GM18858 (cell line): Measurements from ENCODE around the gene FLT3.
A peak's percentile ranks its signal among the peaks of the same experiment; 100 is the strongest.
"Not testable (repeated sequence)": the region's sequence is repeated elsewhere in the genome, so short reads cannot be mapped to it uniquely, and the experiment has no call there.

Experiments used
- ATAC-seq: cut with Tn5 transposase; IDR thresholded peaks from one replicate; pipeline ENCODE4 v1.9.1; 2021; ENCODE audit not compliant: unreplicated experiment

FLT3 gene

DNA sequence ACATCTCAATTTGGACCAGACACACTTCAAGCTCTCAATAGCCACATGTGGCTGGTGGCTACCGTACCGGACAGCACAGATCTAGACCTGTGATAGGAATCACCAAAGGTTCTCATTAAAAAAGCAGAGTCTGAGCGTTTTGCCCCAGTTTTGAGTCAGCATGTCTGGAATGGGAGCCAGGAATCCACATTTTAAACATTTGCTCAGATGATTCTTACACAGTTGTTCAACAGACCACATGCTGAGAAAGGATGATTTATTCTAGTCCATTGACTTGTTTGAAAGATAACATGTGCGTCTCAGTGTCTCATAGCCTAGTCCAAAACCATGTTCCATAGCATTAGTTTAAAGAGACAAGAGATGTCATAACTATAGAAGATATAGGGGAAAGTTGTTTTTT lies 53.4 kb downstream of the FLT3 start:
- ATAC-seq = no peak

DNA sequence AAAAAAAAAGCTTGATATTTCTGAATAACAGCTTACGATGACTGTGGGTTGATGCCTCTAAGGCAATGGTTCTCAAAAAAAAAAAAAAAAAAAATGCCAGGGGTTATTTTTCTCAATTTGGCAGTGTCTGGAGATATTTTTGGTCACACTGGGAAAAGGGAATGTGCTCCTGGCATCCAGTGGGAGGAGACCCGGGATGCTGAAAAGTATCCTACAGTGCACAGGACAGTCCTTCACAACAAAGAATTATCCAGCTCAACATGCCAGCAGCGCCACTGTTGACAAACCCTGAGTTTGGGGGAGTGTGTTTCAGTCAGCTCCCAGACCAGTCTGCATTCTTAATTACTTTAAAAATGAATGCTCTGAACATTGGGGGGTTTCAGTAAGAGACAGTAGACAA lies 54.5 kb downstream of the FLT3 start:
- no peak for ATAC-seq

DNA sequence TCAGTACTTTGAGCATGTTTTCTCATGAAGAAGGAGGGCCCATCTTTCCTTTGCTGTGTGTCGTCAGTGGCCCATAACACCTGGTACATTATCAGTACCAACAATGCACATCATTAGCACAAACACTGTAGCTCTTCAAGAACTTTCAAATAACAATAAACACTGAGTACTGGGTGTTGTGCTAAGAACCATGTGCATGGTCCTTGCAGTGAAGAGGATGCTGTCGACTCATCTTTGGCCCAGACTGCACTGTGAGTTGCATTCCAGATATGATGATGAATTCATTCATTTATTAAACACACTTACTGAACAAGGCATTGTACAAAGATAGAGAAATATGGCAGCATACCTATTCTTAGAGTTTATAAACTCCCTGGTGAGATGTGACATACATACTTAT lies 55.8 kb downstream of the FLT3 start:
- ATAC-seq = no peak

DNA sequence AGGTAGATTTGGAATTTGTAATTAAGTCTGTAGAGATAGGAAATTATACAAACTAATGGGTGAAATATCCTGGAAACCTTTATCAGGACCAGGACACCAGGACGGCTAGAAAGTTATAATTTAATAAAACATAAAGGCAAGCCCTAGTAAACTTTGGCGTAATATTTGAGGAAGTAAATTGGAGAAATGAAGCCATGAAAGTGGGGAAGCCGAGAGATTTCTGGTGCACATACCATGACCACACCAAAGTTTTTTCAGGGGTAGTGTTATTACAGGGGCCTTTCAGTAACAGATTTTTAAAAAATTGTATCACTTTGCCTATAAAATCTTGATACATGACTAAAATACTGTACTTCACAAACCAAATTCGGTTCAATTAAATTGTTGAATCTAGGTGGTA lies 57.2 kb downstream of the FLT3 start:
- ATAC-seq = no peak

DNA sequence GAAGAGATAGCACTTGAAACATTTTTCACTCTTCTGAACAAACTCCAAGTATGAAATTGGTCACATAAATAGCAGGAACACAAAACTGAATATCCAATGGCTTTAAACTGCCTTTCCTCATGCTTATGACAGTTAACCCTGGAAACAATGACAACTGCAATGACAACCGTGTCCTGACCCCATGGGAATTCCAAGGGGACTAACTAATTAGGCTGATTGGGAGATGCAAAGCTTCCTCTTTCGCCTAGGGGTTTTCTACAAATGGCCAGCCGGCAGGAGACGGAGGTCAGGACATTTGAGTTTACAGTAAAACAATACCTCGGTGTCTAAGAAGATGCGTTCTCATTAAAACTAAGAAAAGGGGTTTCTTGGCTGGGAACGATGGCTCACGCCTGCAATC lies 58.9 kb downstream of the FLT3 start:
- no peak for ATAC-seq

DNA sequence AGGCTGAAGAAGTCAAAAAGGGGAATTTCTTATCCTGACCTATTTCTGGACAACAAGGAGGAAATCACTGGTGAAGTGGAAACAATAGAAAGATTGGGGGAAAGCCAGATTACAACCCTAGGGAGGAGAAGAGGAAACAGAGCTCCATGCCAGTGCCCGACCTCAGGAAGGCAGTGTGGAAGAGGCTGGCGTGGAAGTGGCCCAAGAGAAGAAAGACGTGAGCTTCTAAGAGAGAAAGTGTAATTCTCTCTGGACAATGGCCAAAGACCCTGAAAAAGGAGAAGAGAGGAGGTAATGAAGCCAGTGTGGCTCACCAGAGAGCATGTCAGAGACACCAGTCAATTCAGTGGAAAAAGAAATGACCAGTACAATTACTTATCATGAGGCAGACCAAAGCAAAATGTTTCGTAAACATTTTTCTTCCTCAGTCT lies 59.3 kb downstream of the FLT3 start:
- ATAC-seq = no peak

DNA sequence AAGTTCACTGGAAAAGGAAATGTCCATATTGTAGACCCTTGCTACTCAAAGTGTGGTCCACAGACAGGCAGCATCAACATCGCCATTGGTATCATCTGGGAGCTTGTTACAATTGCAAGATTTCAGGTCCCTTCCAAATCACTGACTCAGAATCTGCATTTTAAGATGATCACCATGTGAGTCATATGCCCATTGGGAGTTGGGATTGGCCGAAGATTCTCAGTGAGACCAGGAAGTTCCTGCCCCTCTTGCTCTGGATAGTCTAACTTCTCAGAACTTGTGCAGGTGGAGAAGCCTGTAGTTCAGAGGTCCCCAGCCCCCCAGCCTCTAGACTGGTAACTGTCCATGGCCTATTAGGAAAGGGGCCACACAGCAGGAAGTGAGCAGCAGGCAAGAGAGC lies 63.0 kb downstream of the FLT3 start:
- ATAC-seq = no peak

DNA sequence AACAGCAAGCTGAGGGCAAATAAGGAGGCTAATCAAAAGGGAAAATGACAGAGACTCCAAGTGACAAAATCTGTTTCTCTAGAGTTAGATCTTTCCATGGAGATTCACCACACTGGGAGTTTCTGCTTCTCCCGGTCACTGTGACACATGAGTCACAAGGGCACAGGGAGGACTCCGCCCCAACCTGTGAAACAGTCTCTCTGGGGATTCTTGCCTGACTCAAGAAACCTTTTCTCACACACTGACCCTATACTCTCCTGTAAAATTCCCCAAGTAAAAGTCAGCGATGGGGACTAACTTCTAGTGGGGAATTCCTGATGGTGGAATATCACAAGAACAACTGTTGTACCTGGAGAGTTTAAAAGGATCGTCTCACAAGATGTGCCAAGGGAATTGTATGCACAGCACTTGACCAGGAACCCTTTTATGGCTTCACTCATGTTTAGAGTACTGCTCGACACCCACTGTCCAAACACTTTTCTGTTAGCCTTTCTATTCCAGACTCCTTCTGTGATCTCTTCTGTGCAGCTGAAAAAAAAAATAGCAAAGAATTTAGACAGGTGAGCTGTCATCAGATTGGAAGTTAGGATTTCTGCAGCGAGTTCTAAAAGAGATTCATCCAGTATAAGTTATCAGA lies 65.1 kb downstream of the FLT3 start:
- no peak for ATAC-seq

DNA sequence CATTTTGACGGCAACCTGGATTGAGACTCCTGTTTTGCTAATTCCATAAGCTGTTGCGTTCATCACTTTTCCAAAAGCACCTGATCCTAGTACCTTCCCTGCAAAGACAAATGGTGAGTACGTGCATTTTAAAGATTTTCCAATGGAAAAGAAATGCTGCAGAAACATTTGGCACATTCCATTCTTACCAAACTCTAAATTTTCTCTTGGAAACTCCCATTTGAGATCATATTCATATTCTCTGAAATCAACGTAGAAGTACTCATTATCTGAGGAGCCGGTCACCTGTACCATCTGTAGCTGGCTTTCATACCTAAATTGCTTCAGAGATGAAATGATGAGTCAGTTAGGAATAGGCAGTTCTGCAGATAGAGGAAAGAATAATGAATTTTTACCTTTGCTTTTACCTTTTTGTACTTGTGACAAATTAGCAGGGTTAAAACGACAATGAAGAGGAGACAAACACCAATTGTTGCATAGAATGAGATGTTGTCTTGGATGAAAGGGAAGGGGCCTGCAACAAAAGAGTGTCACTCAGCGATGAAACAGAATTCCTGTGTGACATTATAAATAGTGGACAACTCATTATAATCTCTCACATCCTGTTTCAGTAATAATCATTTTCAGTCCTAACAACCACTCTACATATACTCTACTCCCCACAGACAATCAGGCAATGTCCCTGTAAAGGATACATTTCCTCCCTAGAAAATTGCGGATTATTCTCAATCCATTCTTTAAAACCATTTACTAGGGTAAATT lies 66.3 kb downstream of the FLT3 start:
- no peak for ATAC-seq

DNA sequence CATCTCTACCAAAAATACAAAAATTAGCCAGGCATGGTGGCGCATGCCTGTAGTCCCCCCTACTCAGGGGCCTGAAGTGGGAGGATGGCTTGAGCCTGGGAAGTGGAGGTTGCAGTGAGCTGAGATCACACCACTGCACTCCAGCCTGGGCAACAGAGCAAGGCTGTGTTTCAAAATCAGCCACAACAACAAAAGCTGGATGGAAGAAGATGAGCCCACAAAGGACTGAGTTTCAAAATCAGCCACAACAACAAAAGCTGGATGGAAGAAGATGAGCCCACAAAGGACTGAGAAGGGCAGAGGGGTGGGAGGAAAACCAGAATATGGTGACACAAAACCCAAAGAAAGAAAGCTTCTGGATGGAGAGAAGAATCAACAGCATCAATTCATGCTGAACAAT lies 67.9 kb downstream of the FLT3 start:
- not testable (repeated sequence) for ATAC-seq

DNA sequence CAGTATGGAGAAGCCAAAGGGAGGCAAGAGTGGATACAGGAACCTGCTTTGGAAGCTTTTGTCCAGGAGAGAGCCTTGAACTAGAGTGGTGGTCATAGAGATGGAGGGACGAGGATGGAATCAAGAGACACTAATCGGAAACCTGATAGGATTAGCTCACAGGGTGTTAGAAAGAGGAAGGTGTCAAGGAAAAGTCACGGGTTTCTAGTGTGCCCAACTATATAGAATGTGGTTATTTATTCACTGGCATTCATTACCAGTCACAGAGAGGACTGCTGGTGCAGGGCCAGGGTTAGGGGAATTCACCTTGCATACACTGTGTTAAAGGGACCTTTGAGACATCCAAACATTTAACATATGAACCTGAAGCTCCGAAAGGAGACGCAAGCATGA lies 68.5 kb downstream of the FLT3 start:
- no peak for ATAC-seq

DNA sequence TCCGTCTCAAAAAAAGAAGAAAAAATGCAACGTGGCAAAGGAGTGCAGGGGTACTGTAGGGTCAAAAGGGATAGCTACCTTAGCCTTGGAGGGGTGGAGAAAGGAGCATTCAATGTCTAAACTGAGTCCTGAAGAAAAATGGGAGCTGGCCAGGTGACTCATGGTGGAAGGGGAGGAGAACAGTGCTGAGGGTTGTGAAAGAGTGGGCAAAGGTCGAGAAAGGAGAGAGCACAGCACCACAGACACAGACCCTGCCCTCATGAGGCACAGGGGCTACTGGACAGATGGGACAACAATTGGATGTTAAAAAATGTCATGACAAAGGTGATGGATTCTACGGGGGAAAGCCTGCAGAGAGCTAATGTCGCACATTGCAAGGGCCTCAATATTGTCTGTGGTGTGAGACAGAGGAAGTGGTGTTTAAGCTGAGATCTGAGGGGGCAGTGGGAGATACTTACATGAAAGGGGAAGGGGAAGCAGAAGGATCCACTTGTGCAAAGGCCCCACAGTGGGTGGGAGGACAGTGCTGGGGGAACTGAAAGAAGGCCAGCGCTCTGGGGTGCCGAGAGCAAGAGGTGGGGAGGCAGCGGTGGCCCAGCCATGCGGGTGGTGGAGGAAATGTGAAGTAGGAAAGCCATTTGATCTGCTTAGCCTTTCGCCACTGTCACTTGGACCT lies 69.0 kb downstream of the FLT3 start:
- ATAC-seq = peak; percentile 48

DNA sequence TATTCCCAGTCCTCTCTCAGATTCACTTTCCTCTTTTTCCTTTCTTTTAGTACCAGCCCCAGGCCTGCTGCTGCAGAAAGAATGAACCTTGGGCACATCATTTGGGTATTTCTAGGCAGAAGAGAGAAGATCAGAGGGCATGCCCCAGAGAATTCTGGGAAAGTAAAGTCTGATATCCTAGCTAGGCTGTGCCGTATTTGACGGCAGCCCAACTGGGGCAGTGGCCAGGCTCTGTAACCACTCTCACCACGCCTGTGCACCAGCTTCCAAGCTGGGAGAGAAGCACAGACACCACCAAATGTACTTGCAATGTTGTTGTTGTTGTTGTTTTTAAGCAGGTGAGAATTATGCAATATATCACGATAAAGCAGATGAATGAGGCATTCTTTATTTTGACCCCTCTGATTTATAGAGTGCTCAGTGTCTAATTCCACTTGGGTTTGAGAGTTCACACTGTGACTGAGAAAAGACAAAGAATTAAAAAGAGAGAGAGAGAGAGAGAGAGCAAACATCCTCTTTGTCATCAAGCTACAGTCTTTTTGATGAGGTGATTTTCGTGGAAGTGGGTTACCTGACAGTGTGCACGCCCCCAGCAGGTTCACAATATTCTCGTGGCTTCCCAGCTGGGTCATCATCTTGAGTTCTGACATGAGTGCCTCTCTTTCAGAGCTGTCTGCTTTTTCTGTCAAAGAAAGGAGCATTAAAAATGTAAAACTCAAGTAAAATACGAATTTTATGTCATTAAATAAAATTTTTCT lies 72.6 kb downstream of the FLT3 start:
- ATAC-seq = no peak

DNA sequence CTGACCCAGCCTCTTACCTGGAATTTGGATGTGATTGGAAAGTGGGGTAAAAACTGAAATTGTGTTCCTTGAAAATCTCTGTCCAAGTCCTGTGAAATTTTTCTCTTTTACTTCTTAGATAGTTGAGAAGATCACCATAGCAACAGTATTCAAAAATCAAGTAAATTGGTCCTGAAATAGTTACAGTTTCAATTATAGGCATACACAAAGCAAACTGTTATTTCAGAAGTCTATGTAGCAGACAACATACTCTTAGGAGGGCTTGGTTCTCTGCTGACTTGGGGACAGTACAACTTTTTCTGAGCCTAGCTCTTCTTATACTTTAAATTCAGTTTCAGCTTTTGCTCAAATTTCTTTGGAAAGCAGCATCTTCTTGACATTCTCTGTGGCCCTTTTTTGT lies 73.3 kb downstream of the FLT3 start:
- no peak for ATAC-seq

DNA sequence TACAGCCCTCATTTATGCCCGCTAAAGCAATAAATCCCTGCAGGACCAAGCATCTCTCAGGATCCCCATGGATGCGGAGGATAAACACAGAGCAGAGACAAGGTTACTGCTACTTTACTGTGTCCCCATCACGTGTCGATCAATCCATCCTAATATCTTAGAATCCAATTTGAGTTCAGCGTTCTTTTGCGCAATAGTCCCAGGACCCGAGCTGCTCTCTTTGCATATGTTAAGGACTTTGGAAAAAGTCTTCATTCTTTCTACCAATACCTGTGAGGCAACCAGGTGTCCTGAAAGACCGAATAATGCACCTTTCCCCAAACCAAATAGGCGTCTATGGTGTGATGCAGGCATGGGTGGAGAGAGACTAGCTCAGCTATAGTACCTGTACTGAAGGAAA lies 73.9 kb downstream of the FLT3 start:
- ATAC-seq = no peak

DNA sequence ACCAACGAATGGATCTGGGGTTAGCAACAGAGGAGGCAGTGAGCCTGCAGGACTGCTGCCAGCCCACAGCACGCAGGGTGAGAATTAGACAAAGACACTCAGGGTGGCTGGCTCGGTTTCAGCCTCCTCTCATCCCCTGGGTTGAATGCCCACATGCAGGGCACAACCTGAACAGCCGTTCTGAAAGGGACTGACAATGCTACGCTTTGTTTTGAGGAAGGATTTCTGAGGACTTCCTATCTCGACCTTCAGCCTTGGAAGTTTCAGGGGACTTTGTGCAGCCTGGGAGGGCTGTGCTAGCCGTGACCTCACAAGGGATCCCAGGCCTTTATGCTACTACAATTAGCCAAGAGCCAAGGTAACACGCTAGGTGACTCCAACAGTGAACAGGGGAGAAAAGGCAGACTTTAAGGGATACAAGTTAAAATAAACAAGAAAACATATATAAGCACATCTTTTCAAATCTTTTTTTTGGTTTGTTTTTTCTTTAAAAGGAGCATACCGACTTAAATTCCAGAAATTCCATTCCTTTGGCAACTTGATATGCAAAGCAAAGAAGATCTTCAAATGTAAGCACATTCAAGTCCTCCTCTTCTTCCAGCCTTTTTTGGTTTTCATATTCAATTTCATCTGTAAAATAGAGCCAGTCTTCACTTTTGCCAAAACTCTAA lies 77.4 kb downstream of the FLT3 start:
- ATAC-seq = no peak

DNA sequence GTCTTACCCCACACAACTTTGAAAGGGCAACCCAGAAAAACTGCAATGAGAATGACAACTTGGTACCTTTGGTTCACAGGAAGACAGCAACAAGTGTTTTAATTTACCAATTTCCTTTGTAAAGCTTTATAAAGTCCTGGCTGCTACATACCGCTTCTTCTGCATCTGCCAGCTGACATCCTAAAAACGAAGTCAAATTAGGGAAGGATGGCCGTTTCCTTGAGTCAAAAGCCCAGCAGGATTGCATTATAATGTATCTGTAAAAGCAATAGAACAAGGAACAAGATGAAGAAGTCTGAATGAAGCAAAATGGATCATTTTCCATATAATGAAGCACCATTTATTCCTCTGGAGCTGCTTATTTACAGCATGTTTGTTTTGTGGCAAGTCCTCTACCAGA lies 86.1 kb downstream of the FLT3 start:
- ATAC-seq = no peak

DNA sequence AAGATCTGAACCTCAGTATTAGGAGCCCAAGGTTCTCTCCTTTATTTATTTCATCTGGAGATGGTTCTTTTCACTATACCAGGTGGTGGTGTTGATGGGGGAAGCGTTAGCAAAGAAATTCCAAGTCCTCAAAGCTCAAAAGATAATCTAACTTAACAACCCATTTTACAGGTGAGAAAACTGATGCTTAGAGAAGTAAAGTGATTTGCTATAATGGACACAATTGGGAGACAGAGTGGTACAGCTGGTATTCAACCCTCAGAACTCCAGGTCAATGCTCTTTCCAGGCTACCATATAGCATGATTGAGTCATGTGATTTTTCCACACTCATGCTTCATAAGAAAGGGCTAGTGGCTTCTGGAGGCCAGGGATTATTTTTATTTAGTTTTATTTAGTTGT lies 86.9 kb downstream of the FLT3 start:
- ATAC-seq = no peak

DNA sequence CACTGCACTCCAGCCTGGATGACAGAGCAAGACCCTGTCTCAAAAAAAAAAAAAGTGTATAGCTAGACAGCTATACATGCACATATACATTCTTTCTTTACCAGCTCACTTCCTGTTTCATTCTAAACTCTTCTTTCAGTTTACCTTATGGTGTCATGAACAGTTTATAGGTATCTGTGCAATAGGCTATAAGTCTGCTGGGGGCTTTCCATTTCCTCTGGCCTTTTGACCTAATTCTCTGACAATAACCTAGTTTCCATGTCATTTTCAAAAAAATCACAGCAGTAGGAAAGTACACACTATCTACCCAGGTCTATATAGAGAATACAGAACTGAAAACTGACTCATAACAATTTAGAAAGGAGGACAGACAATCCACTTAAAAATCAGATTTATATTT lies 87.5 kb downstream of the FLT3 start:
- peak; percentile 93 for ATAC-seq

DNA sequence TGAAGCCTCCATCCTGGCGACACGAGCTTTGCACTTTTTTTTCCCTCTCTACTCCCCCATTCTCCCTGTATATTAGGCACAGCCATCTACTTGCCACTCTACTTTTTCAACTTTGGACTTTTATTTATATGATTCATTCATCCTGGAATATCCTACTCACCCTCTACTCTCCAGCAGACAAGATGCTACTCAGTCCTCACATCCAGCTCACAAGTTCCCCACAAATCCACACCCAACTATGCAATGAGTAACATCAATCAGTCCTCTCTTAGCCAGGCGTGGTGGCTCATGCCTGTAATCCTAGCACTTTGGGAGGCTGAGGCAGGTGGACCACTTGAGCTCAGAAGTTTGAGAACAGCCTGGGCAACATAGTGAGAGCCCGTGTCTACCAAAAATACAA lies 88.0 kb downstream of the FLT3 start:
- no peak for ATAC-seq

DNA sequence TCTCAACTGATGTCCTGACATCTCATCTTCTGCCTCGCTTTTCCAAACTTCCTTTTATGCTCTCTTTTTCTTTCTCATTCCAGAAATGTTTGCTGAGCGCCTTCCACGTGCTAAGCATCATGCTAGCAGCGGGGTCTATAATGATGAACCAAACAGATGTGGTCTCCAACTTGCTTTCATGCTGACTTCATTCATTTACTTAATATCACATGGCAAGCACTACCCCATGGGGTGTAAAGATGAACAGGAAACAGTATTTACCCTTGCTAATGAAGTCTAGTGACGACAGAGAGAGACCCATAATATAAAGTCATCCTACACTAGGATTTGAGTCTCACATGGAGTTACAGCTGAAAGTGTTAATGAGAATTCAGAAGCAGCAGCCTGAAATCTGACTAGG lies 90.3 kb downstream of the FLT3 start:
- no peak for ATAC-seq
